Neural progenitor cell (in vitro differentiated cells): ENCODE measurements around the gene NEDD4L. TPM values are rescaled to one million over a fixed set of nuclear protein-coding genes. Genes with fewer than 3 reads are reported as not detected.
A peak's percentile ranks its signal among the peaks of the same experiment; 100 is the strongest.

ENCODE experiments used
- DNase-seq: peaks from one replicate; pipeline ENCODE4 v3.0.0-alpha.2; 2016; ENCODE audit warnings: low spot score
- H2AFZ ChIP-seq: fragments of 200-600 bp; sonication (generic); replicated peaks from 2 replicates; pipeline ENCODE4 v1.6.1; 2016; ENCODE audit warnings: antibody characterized with exemption
- H3F3A ChIP-seq: fragments of 200-600 bp; sonication (generic); 2 replicates; pipeline ENCODE4 v1.6.1; 2016; ENCODE audit warnings: antibody characterized with exemption, low read depth
- H3K27ac ChIP-seq: fragments of 200-600 bp; sonication (generic); 2 replicates; pipeline ENCODE4 v1.5.1; 2016; ENCODE audit warnings: mild to moderate bottlenecking
- H3K27me3 ChIP-seq: fragments of 200-600 bp; sonication (generic); 2 replicates; pipeline ENCODE4 v1.6.1; 2016; ENCODE audit warnings: mild to moderate bottlenecking, moderate library complexity
- H3K36me3 ChIP-seq: fragments of 200-600 bp; sonication (generic); 2 replicates; pipeline ENCODE4 v1.5.1; 2016
- H3K4me1 ChIP-seq: fragments of 200-600 bp; sonication (generic); 2 replicates; pipeline ENCODE4 v1.6.1; 2016; ENCODE audit warnings: mixed run types
- H3K4me2 ChIP-seq: fragments of 200-600 bp; sonication (generic); 2 replicates; pipeline ENCODE4 v1.6.1; 2016
- H3K4me3 ChIP-seq: fragments of 200-600 bp; sonication (generic); 2 replicates; pipeline ENCODE4 v1.5.1; 2016
- H3K79me2 ChIP-seq: fragments of 200-600 bp; sonication (generic); 2 replicates; pipeline ENCODE4 v1.6.1; 2016; ENCODE audit warnings: low read depth
- H3K9ac ChIP-seq: fragments of 200-600 bp; sonication (generic); 2 replicates; pipeline ENCODE4 v1.6.1; 2016
- H3K9me3 ChIP-seq: fragments of 200-600 bp; sonication (generic); 2 replicates; pipeline ENCODE4 v1.5.1; 2016; ENCODE audit warnings: low read depth
- H4K20me1 ChIP-seq: fragments of 200-600 bp; sonication (generic); 2 replicates; pipeline ENCODE4 v1.6.1; 2016; ENCODE audit warnings: low read depth
- H3K27ac Mint-ChIP-seq: 3 replicates; pipeline ENCODE4 v1.8.0; 2021; ENCODE audit warnings: mixed read lengths
- H3K27me3 Mint-ChIP-seq: 2 replicates; pipeline ENCODE4 v1.8.0; 2022; ENCODE audit warnings: low read depth, mild to moderate bottlenecking, inconsistent platforms, moderate library complexity, mixed read lengths; ENCODE audit not compliant: insufficient read depth
- H3K36me3 Mint-ChIP-seq: 3 replicates; pipeline ENCODE4 v1.8.0; 2021; ENCODE audit warnings: mixed read lengths
- H3K4me1 Mint-ChIP-seq: 3 replicates; pipeline ENCODE4 v1.8.0; 2021; ENCODE audit warnings: mixed read lengths
- H3K4me3 Mint-ChIP-seq: 3 replicates; pipeline ENCODE4 v1.8.0; 2021; ENCODE audit warnings: mild to moderate bottlenecking, moderate library complexity, mixed read lengths
- H3K9me3 Mint-ChIP-seq: 3 replicates; pipeline ENCODE4 v1.8.0; 2020; ENCODE audit warnings: mixed read lengths
- CTCF ChIP-seq: fragments of 200-600 bp; sonication (generic); IDR thresholded peaks from 2 replicates; pipeline ENCODE4 v1.5.1; 2017; ENCODE audit warnings: antibody characterized with exemption, mild to moderate bottlenecking
- EZH2 ChIP-seq: fragments of 200-600 bp; sonication (generic); IDR thresholded peaks from 2 replicates; pipeline ENCODE4 v1.6.1; 2017; ENCODE audit warnings: antibody characterized with exemption, mild to moderate bottlenecking, moderate library complexity
- EZH2phosphoT487 ChIP-seq: fragments of 200-600 bp; sonication (generic); IDR thresholded peaks from 2 replicates; pipeline ENCODE4 v1.6.1; 2017; ENCODE audit warnings: antibody characterized with exemption
- total RNA-seq: library from RNA; depleted of rRNA; stranded (reverse); fragments of >200 nt; gene quantifications from 2 replicates; pipeline ENCODE4 v1.2.3, GENCODE V29; 2015; ENCODE audit warnings: low replicate concordance

Gene NEDD4L
- total RNA-seq, 1 donor from 2014 or later = 55.5 TPM

GRCh38 chr18:58316396-58317342 is 272.6 kb downstream of the NEDD4L start:
- Histone ChIP-seq H3K4me1 (no peaks in the 10 kb centered on the region), H3K9me3 (no peaks in the 10 kb centered on the region), H3K27ac (no peak overlapping the region), H2AFZ (no peak overlapping the region), H3F3A (no peaks in the 10 kb centered on the region), H3K4me3 (no peak overlapping the region), H3K79me2 (no peaks in the 10 kb centered on the region), H3K36me3 (no peaks in the 10 kb centered on the region), H3K4me2 (no peak overlapping the region), H4K20me1 (no peaks in the 10 kb centered on the region), H3K27me3 (no peaks in the 10 kb centered on the region), H3K9ac (no peak overlapping the region)
- Mint-ChIP-seq H3K9me3 (no peaks in the 10 kb centered on the region), H3K4me3 (no peak overlapping the region), H3K27ac (peak overlapping the region; percentile 10), H3K27me3 (peaks cover 7% of the 10 kb centered on the region), H3K4me1 (peaks cover 22% of the 10 kb centered on the region), H3K36me3 (peaks cover 2% of the 10 kb centered on the region)
- DNase-seq = no peak
- TF ChIP-seq CTCF = no peak
- TF ChIP-seq EZH2phosphoT487 = no peak
- no peak for TF ChIP-seq EZH2

- no peak for TF ChIP-seq CTCF
- TF ChIP-seq EZH2 = no peak
- no peak for TF ChIP-seq EZH2phosphoT487
- peaks cover 4% of the 10 kb centered on the region for H3K36me3 Mint-ChIP-seq
Measured at GRCh38 chr18:58319719-58320118, 275.7 kb downstream of the NEDD4L start.

GRCh38 chr18:58320907-58321561 is 277.0 kb downstream of the NEDD4L start:
- Mint-ChIP-seq H3K4me1 (peaks cover 12% of the 10 kb centered on the region), H3K9me3 (no peaks in the 10 kb centered on the region), H3K27ac (no peak overlapping the region), H3K4me3 (no peak overlapping the region), H3K36me3 (peaks cover 4% of the 10 kb centered on the region), H3K27me3 (peaks cover 3% of the 10 kb centered on the region)
- no peaks in the 10 kb centered on the region for H3K27me3 ChIP-seq
- no peak for TF ChIP-seq CTCF
- TF ChIP-seq EZH2 = no peak
- TF ChIP-seq EZH2phosphoT487 = no peak
- no peaks in the 10 kb centered on the region for H3F3A ChIP-seq
- no peak overlapping the region for H3K4me3 ChIP-seq
- no peak for DNase-seq
- H3K79me2 ChIP-seq = no peaks in the 10 kb centered on the region
- no peak overlapping the region for H3K9ac ChIP-seq
- no peaks in the 10 kb centered on the region for H3K4me1 ChIP-seq
- no peaks in the 10 kb centered on the region for H3K9me3 ChIP-seq
- H2AFZ ChIP-seq = no peak overlapping the region
- no peaks in the 10 kb centered on the region for H3K36me3 ChIP-seq
- H3K4me2 ChIP-seq = no peak overlapping the region
- H4K20me1 ChIP-seq = peaks cover 3% of the 10 kb centered on the region
- H3K27ac ChIP-seq = no peak overlapping the region

More at GRCh38 chr18:58319719-58320118, 275.7 kb downstream of the NEDD4L start:
- Histone ChIP-seq H3K9ac (no peak overlapping the region), H3K27me3 (no peaks in the 10 kb centered on the region), H3K4me1 (no peaks in the 10 kb centered on the region), H4K20me1 (peaks cover 3% of the 10 kb centered on the region), H2AFZ (no peak overlapping the region), H3K27ac (no peak overlapping the region), H3K79me2 (no peaks in the 10 kb centered on the region), H3K4me2 (no peak overlapping the region), H3F3A (no peaks in the 10 kb centered on the region), H3K9me3 (no peaks in the 10 kb centered on the region), H3K36me3 (no peaks in the 10 kb centered on the region), H3K4me3 (no peak overlapping the region)
- DNase-seq = no peak
- H3K9me3 Mint-ChIP-seq = no peaks in the 10 kb centered on the region
- no peak overlapping the region for H3K27ac Mint-ChIP-seq
- peaks cover 22% of the 10 kb centered on the region for H3K4me1 Mint-ChIP-seq
- no peak overlapping the region for H3K4me3 Mint-ChIP-seq
- H3K27me3 Mint-ChIP-seq = peaks cover 3% of the 10 kb centered on the region
